Epidermal melanocyte (primary cell): ENCODE measurements around the gene MED13L.

Source experiments
- DNase-seq: peaks from one replicate; pipeline ENCODE4 v3.0.0; 2011; ENCODE audit warnings: low spot score; ENCODE audit not compliant: insufficient read length

MED13L gene

DNA sequence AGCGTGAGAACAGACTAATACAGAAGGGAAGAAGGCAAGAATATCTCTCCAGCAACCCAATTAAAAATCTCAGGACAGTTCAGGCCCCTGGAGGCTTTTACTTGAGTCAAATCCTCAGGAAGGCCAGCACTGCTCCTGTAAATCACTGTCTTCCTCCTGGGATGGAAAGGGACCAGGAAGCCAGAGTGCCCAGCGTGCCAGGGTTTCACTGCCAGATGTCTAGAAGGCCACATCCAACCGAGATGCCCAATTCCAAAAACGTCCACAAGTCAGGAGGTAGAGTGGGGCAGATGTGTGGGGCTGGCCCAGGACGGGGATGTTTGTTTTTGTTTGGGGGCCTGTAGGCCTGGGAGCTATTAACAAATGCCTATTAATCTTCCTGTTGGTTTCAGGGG lies 332.0 kb downstream of the MED13L start:
- DNase-seq, result no peak

- DNase-seq, result no peak
Measured at GRCh38 chr12:115944837-115945490, 332.5 kb downstream of the MED13L start.

DNA sequence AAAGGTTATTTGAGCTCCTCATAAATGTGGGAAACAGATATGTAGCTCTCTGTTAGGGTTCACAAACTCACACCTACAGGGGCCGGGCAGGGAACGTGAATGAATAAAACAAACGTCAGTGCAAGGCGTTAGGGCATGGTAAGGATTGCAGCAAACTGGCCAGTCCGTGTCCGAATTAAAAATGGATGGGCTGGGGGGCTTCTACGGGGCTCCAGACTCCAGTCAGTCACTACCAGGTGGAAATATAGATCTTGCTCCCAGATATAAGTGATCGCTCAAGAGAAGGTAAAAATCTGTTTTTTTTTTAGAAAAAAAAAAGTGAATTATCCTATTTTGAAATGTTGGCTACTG lies 333.1 kb downstream of the MED13L start:
- DNase-seq, result no peak

GRCh38 chr12:115943630-115944391 lies 333.7 kb downstream of the MED13L start:
- DNase-seq, result no peak

- DNase-seq, result no peak
Measured at GRCh38 chr12:115943310-115943629, 334.2 kb downstream of the MED13L start.

- DNase-seq, result no peak
Measured at GRCh38 chr12:115942346-115942745, 335.1 kb downstream of the MED13L start.

DNA sequence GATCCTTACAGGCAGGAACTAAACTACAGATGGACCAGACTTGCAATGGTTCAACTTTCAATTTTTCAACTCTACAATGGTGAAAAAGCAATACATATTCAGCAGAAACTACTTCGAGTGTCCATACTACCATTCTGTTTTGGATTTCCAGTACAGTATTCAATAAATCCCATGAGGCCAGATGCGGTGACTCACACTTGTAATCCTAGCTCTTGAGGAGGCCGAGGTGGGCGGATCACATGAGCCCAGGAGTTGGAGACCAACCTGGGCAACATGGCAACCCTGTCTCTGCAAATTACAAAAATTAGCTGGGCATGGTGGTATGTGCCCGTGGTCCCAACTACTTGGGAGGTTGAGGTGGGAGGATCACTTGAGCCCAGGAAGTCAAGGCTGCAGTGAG lies 336.1 kb downstream of the MED13L start:
- DNase-seq, result no peak

DNA sequence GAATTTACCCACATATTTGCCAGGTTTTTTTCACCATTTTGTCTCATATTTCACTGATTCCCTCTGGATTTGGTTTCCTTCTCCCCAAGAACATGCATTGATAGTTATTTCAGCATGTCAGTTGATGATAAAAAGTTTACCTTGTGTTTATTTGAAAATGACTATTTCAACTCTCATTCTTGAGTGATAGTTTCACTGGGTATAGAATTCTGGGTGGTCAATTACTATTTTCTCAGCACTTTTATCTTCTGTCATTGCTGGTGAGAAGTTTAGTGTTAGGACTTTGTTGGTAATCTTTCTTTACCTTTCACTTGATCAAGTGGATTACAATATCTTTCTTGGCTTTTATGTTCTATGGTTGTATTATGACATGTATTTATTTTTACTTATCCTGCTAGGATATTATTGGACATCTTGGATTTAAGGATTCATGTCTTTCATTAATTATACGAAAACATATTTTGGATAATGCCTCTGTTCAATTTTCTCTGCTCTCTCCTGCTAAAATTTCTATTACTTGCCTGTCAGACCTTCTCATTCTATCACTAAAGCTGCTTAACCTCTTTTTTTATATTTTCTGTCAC lies 338.6 kb downstream of the MED13L start:
- DNase-seq, result no peak

DNA sequence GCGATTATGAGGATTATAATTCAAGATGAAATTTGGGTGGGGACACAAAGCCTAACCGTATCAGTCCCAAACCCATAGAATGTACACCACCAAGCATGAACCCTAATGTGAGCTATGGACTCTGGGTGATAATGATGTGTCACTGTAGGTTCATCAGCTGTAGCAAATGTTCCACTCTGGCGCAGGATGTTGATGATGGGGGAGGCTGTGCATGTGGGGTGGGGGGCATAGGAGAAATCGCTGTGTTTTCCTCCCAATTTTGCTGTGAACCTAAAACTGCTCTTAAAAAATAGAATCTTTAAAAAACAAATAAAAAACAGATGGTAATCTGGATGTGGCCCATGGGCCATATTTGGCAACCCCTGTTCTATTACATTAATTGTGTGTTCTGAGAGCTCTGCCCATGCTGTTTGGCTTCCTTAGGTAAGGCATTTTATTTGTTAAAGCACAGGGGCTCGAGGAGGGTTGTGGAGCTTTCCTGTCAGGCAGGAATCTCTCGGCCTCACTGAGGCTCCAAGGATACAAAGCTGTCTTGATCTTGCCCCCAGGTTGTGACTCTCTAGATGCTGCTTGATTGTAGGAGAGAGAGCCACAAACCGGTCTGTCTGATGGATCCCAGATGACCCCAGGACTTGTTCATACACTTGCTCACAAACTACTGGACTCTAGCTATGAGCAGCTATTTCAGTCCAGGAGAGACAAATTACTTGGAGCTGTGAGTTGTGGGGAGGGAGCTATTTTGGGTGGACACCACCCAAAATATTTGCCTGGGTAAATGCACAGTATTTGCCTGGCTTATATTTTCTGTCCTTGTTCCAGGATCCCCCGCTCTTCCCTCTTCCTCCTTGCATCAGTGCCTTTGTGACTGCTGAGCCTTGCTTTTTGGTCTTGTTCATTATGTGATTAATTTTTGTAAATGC lies 340.2 kb downstream of the MED13L start:
- no peak for DNase-seq

- DNase-seq, result no peak
Measured at GRCh38 chr12:115934877-115935276, 342.6 kb downstream of the MED13L start.

DNA sequence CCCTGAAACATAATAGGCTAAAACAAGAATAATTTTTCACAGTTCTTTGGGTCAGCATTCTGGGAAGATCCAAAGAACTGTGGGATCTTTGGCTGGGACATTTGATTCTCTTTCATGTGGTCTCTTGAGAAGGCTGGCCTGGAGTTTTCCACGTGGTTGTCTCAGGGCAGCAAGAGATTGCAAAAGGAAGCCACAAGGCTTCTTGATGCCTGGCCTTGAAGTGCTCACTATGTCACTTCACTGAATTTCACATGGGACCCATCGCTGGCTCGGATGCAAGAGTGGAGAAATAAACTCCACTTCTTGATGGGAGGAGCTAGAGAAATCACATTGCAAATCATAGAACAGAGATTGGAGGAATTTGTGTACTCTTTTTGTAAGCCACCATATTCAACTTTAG lies 343.4 kb downstream of the MED13L start:
- no peak for DNase-seq

GRCh38 chr12:115932066-115932465 lies 345.4 kb downstream of the MED13L start:
- no peak for DNase-seq

DNA sequence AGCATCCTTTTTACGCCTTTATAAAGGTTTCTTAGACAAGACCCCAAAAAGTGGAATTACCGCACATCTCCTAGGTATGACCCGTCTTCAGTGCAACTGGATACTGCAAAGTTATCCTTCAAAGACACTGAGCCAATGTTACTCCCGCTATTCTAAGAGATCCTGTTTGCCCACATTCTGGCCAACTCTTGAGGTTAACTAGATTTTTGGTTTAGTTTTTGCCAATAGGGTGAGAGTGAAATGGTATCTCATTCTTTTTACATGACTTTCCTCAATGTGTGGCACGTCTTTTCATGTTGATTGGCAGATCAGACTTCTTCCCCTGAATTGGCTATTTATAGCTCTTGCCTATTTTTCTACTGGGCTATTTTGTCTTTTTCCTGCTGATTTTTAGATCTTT lies 347.2 kb downstream of the MED13L start:
- no peak for DNase-seq

- no peak for DNase-seq
Measured at GRCh38 chr12:115926037-115926670, 351.3 kb downstream of the MED13L start.

- DNase-seq, result no peak
Measured at GRCh38 chr12:115923851-115924250, 353.6 kb downstream of the MED13L start.

DNA sequence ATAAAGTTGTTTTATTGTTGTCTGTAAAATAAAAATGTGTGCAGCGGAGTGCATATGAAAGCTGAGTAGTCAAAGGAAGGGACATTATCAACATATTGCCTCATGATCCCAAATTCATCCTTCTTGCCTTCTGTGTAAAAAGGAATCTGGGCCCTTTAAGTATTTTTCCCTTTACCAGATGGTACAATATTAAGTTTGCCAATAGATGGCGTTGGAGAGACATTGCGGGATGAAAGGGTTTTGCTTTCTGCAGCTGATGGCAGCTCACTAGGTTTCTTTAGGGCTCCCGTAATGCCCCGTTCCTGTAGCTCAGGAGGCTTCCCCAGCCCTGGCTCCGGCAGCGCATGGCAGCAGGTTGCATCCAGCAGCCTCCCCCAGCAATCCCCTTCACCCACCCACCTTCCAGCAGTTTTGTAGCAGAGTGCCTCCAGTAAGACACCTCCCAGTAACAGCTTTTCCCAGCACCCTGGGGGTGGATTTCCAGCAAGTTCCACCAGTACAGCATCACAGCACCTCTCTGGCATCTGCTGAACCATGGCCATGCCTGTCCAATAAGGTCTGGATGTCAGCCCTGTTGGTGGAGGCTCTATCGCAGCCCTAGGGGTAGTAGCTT lies 354.4 kb downstream of the MED13L start:
- no peak for DNase-seq

- no peak for DNase-seq
Measured at GRCh38 chr12:115920395-115921183, 356.9 kb downstream of the MED13L start.

- DNase-seq, result no peak
Measured at GRCh38 chr12:115918763-115919162, 358.7 kb downstream of the MED13L start.

DNA sequence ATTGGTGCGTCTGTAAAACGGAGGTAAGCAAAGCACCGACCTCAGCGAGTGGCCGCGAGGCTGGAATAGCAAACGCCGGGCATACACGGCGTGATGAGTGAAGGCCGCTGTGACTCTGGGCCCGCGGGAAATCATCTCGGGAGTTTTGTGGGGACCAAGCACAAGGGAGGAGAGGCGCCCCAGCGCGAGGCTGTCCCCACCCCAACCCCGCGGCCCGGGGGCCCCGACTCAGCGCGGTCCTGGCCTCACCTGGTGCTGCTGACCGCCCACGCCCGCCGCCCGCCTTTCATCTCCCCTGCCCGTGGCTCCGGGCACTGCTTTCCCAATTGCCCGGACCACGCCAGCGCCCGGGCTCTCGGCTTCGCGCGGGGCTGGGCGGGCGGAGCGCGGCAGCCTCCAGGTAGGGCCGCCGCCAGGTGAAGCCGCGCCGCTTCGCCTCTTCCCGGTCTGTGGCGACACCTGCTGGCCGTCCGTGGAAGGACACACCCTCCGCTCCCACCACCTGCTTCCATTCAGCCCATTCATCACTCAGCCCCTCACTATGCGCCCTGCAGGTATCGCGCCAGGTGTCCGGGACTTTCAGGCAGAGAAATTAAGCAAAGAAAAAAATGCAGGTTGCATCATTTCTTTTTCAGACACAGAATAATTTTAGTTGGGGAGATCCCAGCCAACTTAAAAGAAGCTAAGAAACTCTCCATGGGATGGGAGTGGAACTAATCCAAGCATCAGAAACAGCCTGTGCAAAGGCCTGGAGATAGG lies 360.4 kb downstream of the MED13L start:
- DNase-seq, result no peak
